ENCODE results near the gene PRPS1.

PRPS1 gene

GRCh38 chrX:107648332-107648731, 20.0 kb downstream of the PRPS1 start:
- no peak for DNase-seq (ENCODE audit: low spot score)
- TF ChIP-seq, protein P1, sequence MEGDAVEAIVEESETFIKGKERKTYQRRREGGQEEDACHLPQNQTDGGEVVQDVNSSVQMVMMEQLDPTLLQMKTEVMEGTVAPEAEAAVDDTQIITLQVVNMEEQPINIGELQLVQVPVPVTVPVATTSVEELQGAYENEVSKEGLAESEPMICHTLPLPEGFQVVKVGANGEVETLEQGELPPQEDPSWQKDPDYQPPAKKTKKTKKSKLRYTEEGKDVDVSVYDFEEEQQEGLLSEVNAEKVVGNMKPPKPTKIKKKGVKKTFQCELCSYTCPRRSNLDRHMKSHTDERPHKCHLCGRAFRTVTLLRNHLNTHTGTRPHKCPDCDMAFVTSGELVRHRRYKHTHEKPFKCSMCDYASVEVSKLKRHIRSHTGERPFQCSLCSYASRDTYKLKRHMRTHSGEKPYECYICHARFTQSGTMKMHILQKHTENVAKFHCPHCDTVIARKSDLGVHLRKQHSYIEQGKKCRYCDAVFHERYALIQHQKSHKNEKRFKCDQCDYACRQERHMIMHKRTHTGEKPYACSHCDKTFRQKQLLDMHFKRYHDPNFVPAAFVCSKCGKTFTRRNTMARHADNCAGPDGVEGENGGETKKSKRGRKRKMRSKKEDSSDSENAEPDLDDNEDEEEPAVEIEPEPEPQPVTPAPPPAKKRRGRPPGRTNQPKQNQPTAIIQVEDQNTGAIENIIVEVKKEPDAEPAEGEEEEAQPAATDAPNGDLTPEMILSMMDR (IDR thresholded peaks at IDR 0.05; ENCODE audit: borderline replicate concordance, control extremely low read depth, extremely low read depth, insufficient read depth, missing control alignments) = no peak
- in situ Hi-C loops (cut with MboI; ENCODE audit: low sequenced_read_pairs, unreplicated experiment) = no loop called here

DNA sequence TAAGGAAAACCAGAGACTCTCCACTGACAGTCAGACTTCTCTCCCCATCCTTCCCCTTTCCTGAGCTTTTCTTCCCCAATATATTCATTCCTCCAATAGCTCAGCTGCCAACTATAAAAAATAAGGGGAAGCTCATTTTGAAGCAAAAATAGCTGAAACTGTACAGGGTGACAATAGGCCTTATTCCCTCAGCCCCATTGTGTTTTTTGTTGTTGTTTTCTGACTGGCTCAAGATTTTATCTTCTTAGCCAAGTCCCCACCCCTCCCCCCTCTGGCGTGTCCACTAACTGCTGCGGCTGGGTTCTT, 26.2 kb downstream of the PRPS1 start:
- in situ Hi-C loops (cut with MboI; ENCODE audit: low sequenced_read_pairs, unreplicated experiment) = no loop called here

DNA sequence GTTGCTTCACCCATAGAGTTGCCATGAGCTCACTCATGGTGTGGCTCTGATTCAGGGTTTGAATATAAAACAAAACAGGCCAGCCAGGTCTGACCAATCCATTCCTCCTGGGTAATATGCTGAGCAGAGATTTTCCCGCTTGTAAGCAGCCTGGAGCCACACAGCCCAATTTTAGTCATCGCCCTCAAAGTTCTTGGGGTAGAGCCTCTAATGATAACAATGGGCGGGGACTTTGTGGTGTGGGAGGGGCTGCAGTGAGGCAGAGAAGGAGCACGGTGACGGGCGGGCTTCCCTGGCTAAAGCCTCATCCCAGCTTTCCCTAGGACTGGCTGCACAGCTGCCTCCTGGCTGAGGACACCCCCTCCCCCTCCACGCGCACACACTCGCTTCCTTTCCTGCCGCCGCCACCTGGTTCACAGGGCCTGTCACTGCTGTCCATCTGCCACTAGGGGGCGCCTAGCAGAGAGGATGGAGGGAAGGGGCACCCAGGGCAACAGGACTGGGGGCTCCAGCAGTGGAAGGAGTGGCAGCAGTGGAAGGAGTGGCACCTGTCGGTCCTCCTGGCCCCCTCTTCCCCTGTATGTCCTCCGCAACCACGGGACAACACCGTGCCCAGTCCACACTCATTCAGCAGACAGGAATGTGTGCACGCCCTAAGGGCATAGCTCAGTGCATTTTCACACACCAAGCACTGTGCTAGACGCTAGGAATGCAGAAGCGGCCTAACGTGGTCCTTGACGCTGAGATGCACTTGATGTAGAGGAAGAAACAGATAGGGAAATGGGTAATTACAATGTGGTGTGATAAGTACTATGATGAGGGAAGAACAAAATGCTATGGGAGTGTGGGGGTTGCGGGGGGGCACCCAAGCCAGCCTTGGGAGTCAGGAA, 26.8 kb downstream of the PRPS1 start:
- peak; percentile 58 for DNase-seq (ENCODE audit: low spot score)
- TF ChIP-seq, protein P1 (IDR thresholded peaks at IDR 0.05; ENCODE audit: borderline replicate concordance, control extremely low read depth, extremely low read depth, insufficient read depth, missing control alignments) = peak; percentile 70
- in situ Hi-C loops (cut with MboI; ENCODE audit: low sequenced_read_pairs, unreplicated experiment) = no loop called here

More for the DNA sequence above, 26.2 kb downstream of the PRPS1 start:
- no peak for DNase-seq (ENCODE audit: low spot score)
- TF ChIP-seq, protein P1 (IDR thresholded peaks at IDR 0.05; ENCODE audit: borderline replicate concordance, control extremely low read depth, extremely low read depth, insufficient read depth, missing control alignments) = no peak

GRCh38 chrX:107656978-107657377, 28.7 kb downstream of the PRPS1 start:
- in situ Hi-C loops (cut with MboI; ENCODE audit: low sequenced_read_pairs, unreplicated experiment) = no loop called here
- TF ChIP-seq, protein P1 (IDR thresholded peaks at IDR 0.05; ENCODE audit: borderline replicate concordance, control extremely low read depth, extremely low read depth, insufficient read depth, missing control alignments) = no peak
- no peak for DNase-seq (ENCODE audit: low spot score)

GRCh38 chrX:107658660-107659059, 30.4 kb downstream of the PRPS1 start:
- in situ Hi-C loops (cut with MboI; ENCODE audit: low sequenced_read_pairs, unreplicated experiment) = no loop called here
- no peak for DNase-seq (ENCODE audit: low spot score)

GRCh38 chrX:107659286-107659685, 31.0 kb downstream of the PRPS1 start:
- TF ChIP-seq, protein P1 (IDR thresholded peaks at IDR 0.05; ENCODE audit: borderline replicate concordance, control extremely low read depth, extremely low read depth, insufficient read depth, missing control alignments) = no peak
- in situ Hi-C loops (cut with MboI; ENCODE audit: low sequenced_read_pairs, unreplicated experiment) = no loop called here
- DNase-seq (ENCODE audit: low spot score) = no peak

More at GRCh38 chrX:107658660-107659059, 30.4 kb downstream of the PRPS1 start:
- TF ChIP-seq, protein P1 (IDR thresholded peaks at IDR 0.05; ENCODE audit: borderline replicate concordance, control extremely low read depth, extremely low read depth, insufficient read depth, missing control alignments) = no peak

Measured in GM13976 (cell line).